NCI-H2227 (cell line): ENCODE measurements around the gene PAK1IP1.
A peak's percentile ranks its signal among the peaks of the same experiment; 100 is the strongest.
"Not testable (repeated sequence)": the region's sequence is repeated elsewhere in the genome, so short reads cannot be mapped to it uniquely, and the experiment has no call there.

Experiments used
- DNase-seq: peaks from one replicate; lab custom pipeline; 2025; ENCODE audit not compliant: unreplicated experiment; lab: John Stamatoyannopoulos, UW

PAK1IP1 gene

DNA sequence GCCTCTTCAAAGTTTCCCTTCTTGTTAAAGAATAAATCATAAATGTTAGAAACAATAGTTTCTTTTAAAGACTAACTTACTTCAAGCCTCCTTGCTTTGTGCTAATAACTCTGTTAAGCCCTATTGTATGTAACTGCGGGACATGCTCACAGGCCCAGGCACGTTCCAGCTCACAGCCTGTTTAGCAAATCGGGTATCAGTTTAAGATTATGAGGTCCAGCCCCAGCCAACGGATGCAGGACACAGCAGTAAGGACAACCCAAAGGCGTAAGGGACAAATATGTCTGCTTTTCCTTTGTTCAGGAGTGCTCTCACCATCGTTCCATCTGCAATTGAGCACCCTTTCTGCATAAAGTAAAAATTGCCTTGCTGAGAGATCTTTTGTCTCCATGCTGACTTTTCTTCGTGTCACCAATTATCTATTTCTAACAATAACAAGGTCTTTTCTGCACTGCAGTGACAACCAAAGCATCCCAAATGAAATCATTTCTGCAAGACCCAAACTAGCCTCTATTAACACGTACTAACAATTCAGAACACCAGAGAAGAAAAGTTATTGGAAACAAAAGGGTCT is 1.7 kb upstream of the PAK1IP1 start:
- no peak for DNase-seq

DNA sequence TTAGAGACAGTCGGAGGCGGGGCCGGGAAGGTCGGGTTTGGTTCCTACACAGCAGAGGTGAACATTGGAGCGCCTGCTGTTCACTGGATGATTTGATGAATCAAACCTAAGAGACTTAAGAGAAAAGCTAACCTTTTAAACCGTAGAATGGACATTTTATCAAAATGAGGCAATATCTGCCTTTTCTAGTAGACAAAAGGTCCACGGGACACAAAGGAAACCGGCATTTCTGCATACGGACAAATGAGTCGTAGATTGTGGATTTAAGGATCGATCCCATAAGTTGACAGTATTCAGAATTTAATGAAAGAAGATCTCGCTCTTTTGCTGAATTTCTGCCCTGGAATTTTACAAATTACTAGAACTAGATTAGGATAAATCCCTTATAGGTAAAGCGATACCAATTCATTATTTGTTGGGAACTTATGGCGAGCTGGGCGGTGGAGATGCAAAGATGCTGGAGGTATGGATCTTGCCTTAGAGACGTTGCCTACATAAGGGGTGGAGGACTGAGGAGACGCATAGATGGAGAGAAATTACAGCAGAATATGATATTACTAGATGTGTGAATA is 400 bp downstream of the PAK1IP1 start:
- peak; percentile 14 for DNase-seq

GRCh38 chr6:10696655-10697054 is 1.9 kb downstream of the PAK1IP1 start:
- no peak for DNase-seq

- DNase-seq, result no peak
Observed at GRCh38 chr6:10713962-10714361, 19.2 kb downstream of the PAK1IP1 start.

DNA sequence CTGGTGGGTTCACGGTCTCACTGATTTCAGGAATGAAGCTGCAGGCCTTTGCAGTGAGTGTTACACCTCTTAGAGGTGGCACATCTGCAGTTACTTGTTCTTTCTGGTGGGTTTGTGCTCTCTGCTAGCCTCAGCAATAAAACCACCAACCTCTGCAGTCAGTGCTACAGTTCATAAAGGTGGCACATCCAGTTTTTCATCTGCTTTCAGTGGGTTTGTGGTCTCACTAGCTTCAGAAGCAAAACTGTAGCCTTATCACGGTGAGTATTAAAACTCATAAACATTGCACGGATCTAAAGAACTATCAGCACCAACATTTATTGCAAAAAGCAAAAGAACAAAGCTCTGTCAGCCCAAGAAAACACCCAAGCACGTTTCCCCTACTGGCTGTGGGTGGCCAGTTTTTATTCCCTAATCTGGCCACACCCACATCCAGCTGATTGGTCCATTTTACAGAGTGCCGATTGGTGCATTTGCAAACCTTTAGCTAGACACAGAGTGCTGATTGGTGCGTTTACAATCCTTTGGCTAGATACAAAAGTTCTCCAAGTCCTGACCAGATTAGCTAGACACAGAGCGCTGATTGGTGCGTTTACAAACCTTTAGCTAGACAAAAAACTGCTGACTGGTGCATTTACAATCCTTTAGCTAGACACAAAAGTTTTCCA is 24.7 kb downstream of the PAK1IP1 start:
- DNase-seq, result peak; percentile 66

DNA sequence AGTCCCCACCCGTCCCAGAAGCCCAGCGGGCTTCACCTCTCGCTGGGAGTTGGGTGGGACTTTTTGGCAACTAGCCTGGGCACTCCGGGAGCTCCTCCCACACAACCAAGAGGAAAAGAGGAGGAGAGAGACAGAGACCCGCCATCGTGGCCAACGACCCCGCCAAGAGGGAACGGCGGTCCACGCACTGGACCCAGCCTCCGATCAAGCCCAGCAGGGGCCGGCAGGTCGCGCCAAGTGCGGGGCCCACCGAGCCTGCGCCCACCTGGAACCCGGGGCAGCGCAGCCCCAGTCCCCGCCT is 25.1 kb downstream of the PAK1IP1 start:
- DNase-seq, result peak; percentile 56

- peak; percentile 87 for DNase-seq
Observed at GRCh38 chr6:10720265-10720959, 25.6 kb downstream of the PAK1IP1 start.

- DNase-seq, result peak; percentile 46
Observed at GRCh38 chr6:10720960-10721849, 26.4 kb downstream of the PAK1IP1 start.

DNA sequence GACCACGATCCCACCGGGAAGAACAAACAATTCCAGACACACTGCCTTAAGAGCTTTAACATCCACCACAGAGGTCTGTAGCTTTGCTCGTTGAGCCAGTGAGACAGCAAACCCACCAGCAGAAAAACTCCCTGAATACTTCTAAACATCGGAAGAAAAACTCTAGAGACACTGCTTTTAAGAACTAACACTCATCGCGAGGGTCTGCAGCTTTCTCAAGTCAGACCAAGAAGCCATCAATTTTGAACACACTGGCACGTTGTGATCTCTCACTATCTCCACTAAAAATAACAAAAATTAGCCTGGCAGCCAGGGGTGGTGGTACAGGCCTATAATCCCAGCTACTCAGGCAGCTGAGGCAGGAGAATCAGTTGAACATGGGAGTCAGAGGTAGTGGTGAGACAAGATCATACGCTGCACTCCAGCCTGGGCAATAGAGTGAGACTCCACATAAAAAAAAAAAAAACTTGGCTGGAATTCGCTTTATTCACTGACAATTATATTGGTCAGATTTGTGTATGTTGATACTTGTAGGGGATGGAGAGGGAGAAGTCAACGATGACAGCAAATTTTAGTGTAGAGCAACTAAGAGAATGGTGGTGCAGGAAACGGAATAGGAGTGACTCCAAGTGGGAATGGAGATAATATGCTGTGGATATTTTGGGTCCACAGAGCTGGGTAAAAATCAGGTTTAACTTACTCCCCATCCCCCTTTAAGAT is 27.2 kb downstream of the PAK1IP1 start:
- DNase-seq, result no peak

GRCh38 chr6:10722570-10722819 is 27.7 kb downstream of the PAK1IP1 start:
- DNase-seq, result no peak

DNA sequence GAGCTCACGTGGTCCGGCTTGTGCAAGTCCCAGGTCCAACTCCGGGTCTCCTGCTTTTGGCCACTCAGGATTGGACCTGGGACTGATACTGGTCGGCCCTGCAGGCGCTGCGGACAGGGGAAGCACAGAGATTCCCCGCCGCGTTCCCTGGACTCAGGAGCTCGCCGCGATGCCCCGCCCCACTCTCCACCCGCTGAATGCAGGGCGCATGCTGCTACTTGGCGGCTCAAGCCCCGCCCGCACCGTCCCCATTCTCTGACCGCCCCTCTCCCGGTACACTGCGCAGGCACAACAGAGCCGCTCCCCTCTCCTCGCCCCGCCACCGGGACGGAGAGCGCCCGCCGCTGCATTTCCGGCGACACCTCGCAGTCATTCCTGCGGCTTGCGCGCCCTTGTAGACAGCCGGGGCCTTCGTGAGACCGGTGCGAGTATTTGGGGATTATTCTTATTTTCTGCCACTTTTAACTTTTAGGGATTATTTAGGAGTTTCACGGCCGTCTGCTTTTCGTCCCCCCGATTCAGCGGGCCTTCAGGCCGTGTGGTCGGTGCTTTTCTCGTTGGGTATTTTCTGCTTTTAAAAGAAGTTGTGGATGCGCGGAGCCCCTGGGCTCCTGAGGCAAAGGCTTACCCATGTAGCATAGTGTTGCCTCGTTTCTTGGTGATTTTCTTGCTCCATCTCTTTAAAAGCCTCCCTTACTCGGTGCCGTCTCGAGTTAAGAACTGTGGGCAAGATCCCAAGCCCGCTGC is 28.2 kb downstream of the PAK1IP1 start, which contains the start of gene TMEM14C:
Gene TMEM14C (plus strand): TSS at position 251 of the 747 bp plus-strand sequence. CDS start 1,544 bp downstream, outside the sequence.
- peak; percentile 98 for DNase-seq

- no peak for DNase-seq
Observed at GRCh38 chr6:10723567-10723881, 28.8 kb downstream of the PAK1IP1 start.

DNA sequence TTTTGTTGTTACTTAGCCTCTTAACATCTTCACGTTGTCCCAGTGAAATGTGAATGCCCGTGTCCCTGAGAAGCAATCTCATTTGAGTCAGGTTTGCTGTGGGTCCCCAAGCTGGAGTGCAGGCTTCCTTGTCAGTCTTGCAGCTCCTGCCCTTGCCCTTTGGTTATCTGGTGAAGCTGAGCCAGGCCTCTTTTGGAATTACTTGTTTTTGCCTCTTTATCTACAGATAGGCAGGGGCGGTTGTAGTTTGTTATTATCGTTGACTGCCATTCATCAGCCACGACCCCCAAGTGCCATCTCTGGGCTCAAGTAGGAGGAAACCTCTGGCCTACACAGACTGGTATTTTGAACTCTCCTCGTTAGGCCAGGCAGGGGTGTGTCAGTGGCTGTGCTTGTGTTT is 30.3 kb downstream of the PAK1IP1 start:
- DNase-seq, result no peak

DNA sequence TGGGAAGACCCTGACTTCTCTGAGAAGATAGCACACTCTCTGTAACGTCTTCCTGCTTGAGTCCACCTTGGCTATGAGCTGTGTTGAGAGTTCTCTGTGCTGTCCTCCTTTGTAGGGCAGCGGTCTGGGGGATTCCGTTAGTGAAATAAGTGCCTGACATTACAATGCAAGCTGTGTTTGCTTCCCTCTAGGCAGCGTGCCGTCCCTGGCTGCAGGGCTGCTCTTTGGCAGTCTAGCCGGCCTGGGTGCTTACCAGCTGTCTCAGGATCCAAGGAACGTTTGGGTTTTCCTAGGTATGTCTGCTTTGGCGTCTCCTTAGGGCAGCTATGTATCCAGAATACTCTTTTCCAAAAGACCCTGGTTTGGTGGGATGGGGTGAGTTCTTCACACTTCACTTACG is 30.9 kb downstream of the PAK1IP1 start:
- DNase-seq, result no peak

- DNase-seq, result no peak
Observed at GRCh38 chr6:10730254-10730653, 35.5 kb downstream of the PAK1IP1 start.

GRCh38 chr6:10733151-10733715 is 38.5 kb downstream of the PAK1IP1 start:
- DNase-seq, result no peak

- DNase-seq, result no peak
Observed at GRCh38 chr6:10733863-10734262, 39.1 kb downstream of the PAK1IP1 start.

DNA sequence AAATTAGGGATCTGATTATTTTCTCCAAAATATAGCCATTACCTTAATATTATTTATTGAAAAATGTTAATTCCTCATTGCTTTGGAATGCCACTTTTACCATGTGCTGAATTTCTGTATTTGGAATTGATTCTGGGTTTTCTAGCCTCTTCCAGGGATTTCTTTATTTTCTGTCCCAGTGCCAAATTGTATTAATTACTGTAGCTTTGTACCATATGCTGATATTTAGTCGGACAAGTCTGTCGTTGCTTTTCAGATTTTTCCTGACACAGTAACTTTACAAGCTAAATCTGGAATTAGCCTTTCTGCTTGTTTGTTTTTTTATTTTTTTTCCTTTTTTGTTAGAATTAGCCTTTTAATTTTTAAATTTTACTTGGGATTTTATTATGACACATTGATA is 42.0 kb downstream of the PAK1IP1 start:
- no peak for DNase-seq

GRCh38 chr6:10740061-10740460 is 45.3 kb downstream of the PAK1IP1 start:
- DNase-seq, result no peak

- DNase-seq, result not testable (repeated sequence)
Observed at GRCh38 chr6:10741643-10742042, 46.9 kb downstream of the PAK1IP1 start.
